Dendritic cell treated with granulocyte-macrophage colony-stimulating factor and Interleukin-4, amounts not matched to agents 40 ng/mL and 50 ng/mL, for 4 days (primary cell): ENCODE results near the gene ELP5.
A peak's percentile ranks its signal among the peaks of the same experiment; 100 is the strongest.

Source experiments
- H3K27ac Mint-ChIP-seq: one replicate; pipeline ENCODE4 v1.8.0; 2022; ENCODE audit warnings: mild to moderate bottlenecking, mixed read lengths
- H3K27me3 Mint-ChIP-seq: one replicate; pipeline ENCODE4 v1.8.0; 2022; ENCODE audit warnings: mild to moderate bottlenecking, mixed read lengths
- H3K36me3 Mint-ChIP-seq: one replicate; pipeline ENCODE4 v1.8.0; 2022; ENCODE audit warnings: low read depth, mixed read lengths
- H3K4me1 Mint-ChIP-seq: one replicate; pipeline ENCODE4 v1.8.0; 2022; ENCODE audit warnings: low read depth, mixed read lengths
- H3K4me3 Mint-ChIP-seq: one replicate; pipeline ENCODE4 v1.8.0; 2022; ENCODE audit warnings: mild to moderate bottlenecking, moderate library complexity, mixed read lengths
- H3K9me3 Mint-ChIP-seq: one replicate; pipeline ENCODE4 v1.8.0; 2022; ENCODE audit warnings: mixed read lengths
- intact Hi-C: fragments of 100-400 bp; cut with micrococcal nuclease; formaldehyde crosslinking; loops from one replicate; pipeline ENCODE4 v1.15.0; 2022

The ELP5 gene

GRCh38 chr17:7222093-7222971, 29.7 kb upstream of the ELP5 start:
- no peak overlapping the region for H3K4me3 Mint-ChIP-seq
- H3K36me3 Mint-ChIP-seq: peaks cover 67% of the 10 kb centered on the region
- H3K9me3 Mint-ChIP-seq: no peaks in the 10 kb centered on the region
- intact Hi-C loops: no loop called here
- H3K4me1 Mint-ChIP-seq: peaks cover 48% of the 10 kb centered on the region
- no peak overlapping the region for H3K27ac Mint-ChIP-seq
- H3K27me3 Mint-ChIP-seq: no peaks in the 10 kb centered on the region

- Mint-ChIP-seq H3K36me3 (peaks cover 73% of the 10 kb centered on the region), H3K4me1 (peaks cover 42% of the 10 kb centered on the region), H3K4me3 (no peak overlapping the region), H3K27ac (no peak overlapping the region), H3K27me3 (no peaks in the 10 kb centered on the region), H3K9me3 (no peaks in the 10 kb centered on the region)
- intact Hi-C loops: no loop called here
These were observed 29.1 kb upstream of the ELP5 start for GRCh38 chr17:7222972-7223292.

GRCh38 chr17:7223375-7223774, 28.6 kb upstream of the ELP5 start:
- H3K4me3 Mint-ChIP-seq: no peak overlapping the region
- intact Hi-C loops: no loop called here
- peaks cover 78% of the 10 kb centered on the region for H3K36me3 Mint-ChIP-seq
- H3K27me3 Mint-ChIP-seq: no peaks in the 10 kb centered on the region
- H3K9me3 Mint-ChIP-seq: no peaks in the 10 kb centered on the region
- H3K4me1 Mint-ChIP-seq: peaks cover 37% of the 10 kb centered on the region
- no peak overlapping the region for H3K27ac Mint-ChIP-seq

GRCh38 chr17:7224110-7224509, 27.9 kb upstream of the ELP5 start:
- Mint-ChIP-seq H3K27me3 (no peaks in the 10 kb centered on the region), H3K9me3 (no peaks in the 10 kb centered on the region), H3K4me3 (no peak overlapping the region), H3K4me1 (peaks cover 30% of the 10 kb centered on the region), H3K36me3 (peaks cover 85% of the 10 kb centered on the region), H3K27ac (no peak overlapping the region)
- intact Hi-C loops: no loop called here

GRCh38 chr17:7224661-7225111, 27.3 kb upstream of the ELP5 start:
- Mint-ChIP-seq H3K36me3 (peaks cover 89% of the 10 kb centered on the region), H3K27ac (no peak overlapping the region), H3K9me3 (no peaks in the 10 kb centered on the region), H3K4me1 (peaks cover 24% of the 10 kb centered on the region), H3K27me3 (no peaks in the 10 kb centered on the region), H3K4me3 (no peak overlapping the region)
- intact Hi-C loops: no loop called here

GRCh38 chr17:7225711-7226331, 26.2 kb upstream of the ELP5 start:
- H3K4me3 Mint-ChIP-seq: no peak overlapping the region
- intact Hi-C loops: no loop called here
- H3K36me3 Mint-ChIP-seq: peaks cover 96% of the 10 kb centered on the region
- H3K27ac Mint-ChIP-seq: no peak overlapping the region
- H3K4me1 Mint-ChIP-seq: peaks cover 22% of the 10 kb centered on the region
- H3K27me3 Mint-ChIP-seq: no peaks in the 10 kb centered on the region
- no peaks in the 10 kb centered on the region for H3K9me3 Mint-ChIP-seq

- Mint-ChIP-seq H3K4me3 (no peak overlapping the region), H3K27me3 (no peaks in the 10 kb centered on the region), H3K9me3 (peaks cover 3% of the 10 kb centered on the region), H3K4me1 (peaks cover 20% of the 10 kb centered on the region), H3K36me3 (peaks cover 94% of the 10 kb centered on the region), H3K27ac (peak overlapping the region; percentile 25)
- intact Hi-C loops: no loop called here
These were observed 25.0 kb upstream of the ELP5 start for GRCh38 chr17:7226721-7227710.

GRCh38 chr17:7228920-7229319, 23.1 kb upstream of the ELP5 start:
- H3K4me1 Mint-ChIP-seq: peaks cover 36% of the 10 kb centered on the region
- H3K27me3 Mint-ChIP-seq: no peaks in the 10 kb centered on the region
- H3K36me3 Mint-ChIP-seq: peaks cover 83% of the 10 kb centered on the region
- intact Hi-C loops: no loop called here
- peaks cover 7% of the 10 kb centered on the region for H3K9me3 Mint-ChIP-seq
- no peak overlapping the region for H3K27ac Mint-ChIP-seq
- H3K4me3 Mint-ChIP-seq: no peak overlapping the region

- Mint-ChIP-seq H3K4me1 (peaks cover 38% of the 10 kb centered on the region), H3K36me3 (peaks cover 83% of the 10 kb centered on the region), H3K9me3 (peaks cover 7% of the 10 kb centered on the region), H3K27ac (no peak overlapping the region), H3K27me3 (no peaks in the 10 kb centered on the region), H3K4me3 (no peak overlapping the region)
- intact Hi-C loops: no loop called here
These were observed 22.5 kb upstream of the ELP5 start for GRCh38 chr17:7229504-7229903.

- Mint-ChIP-seq H3K4me1 (peaks cover 64% of the 10 kb centered on the region), H3K27me3 (no peaks in the 10 kb centered on the region), H3K36me3 (peaks cover 83% of the 10 kb centered on the region), H3K9me3 (peaks cover 7% of the 10 kb centered on the region), H3K4me3 (no peak overlapping the region), H3K27ac (no peak overlapping the region)
- intact Hi-C loops: no loop called here
These were observed 19.9 kb upstream of the ELP5 start for GRCh38 chr17:7232114-7232513.

- Mint-ChIP-seq H3K36me3 (peaks cover 83% of the 10 kb centered on the region), H3K4me1 (peaks cover 70% of the 10 kb centered on the region), H3K9me3 (peaks cover 7% of the 10 kb centered on the region), H3K4me3 (peak overlapping the region; percentile 94), H3K27me3 (no peaks in the 10 kb centered on the region), H3K27ac (peak overlapping the region; percentile 98)
- intact Hi-C loops: loop anchor here (2.0 kb wide), 1 partner anchor 15 kb away; the partner anchor contains the start of genes ACADVL and DLG4
These were observed 18.3 kb upstream of the ELP5 start for GRCh38 chr17:7233701-7234082.

GRCh38 chr17:7234083-7234951, 17.7 kb upstream of the ELP5 start, which contains the start of gene DVL2:
TSS of gene DVL2 (minus strand) at chr17:7234517. CDS start at chr17:7234262, 255 bp downstream.
- intact Hi-C loops: loop anchor here (2.0 kb wide), 1 partner anchor 16 kb away; the partner anchor contains the start of genes ACADVL and DLG4
- peaks cover 83% of the 10 kb centered on the region for H3K36me3 Mint-ChIP-seq

More at GRCh38 chr17:7234083-7234951, 17.7 kb upstream of the ELP5 start, which contains the start of gene DVL2:
- H3K27ac Mint-ChIP-seq: peak within 1 kb of the TSS; percentile 98
- H3K27me3 Mint-ChIP-seq: no peaks in the 10 kb centered on the region
- peaks cover 7% of the 10 kb centered on the region for H3K9me3 Mint-ChIP-seq
- H3K4me1 Mint-ChIP-seq: peaks cover 70% of the 10 kb centered on the region
- H3K4me3 Mint-ChIP-seq: peak within 1 kb of the TSS; percentile 94
